Panc1 (cell line): Measurements from ENCODE around the gene ILK. TPM values are rescaled to one million over a fixed set of nuclear protein-coding genes. Genes with fewer than 3 reads are reported as not detected.

Experiments used
- ATAC-seq: fragments of 200-7000 bp; cut with Tn5 transposase; 2 replicates; pipeline ENCODE4 v1.9.1; 2020; ENCODE audit warnings: mild to moderate bottlenecking, moderate library complexity
- BruUV-seq: library from RNA; stranded (reverse); fragments of 400-500 nt; replicated peaks from 2 replicates; lab custom pipeline; 2021; lab: Mats Ljungman, UMichigan
- CTCF ChIA-PET: fragments of 300-600 bp; sonication (Branson Sonifier 250); formaldehyde crosslinking; loops from one replicate; lab custom pipeline; 2022; ENCODE audit warnings: antibody characterized with exemption; lab: Charles Lee
- POLR2A ChIA-PET: fragments of 300-600 bp; sonication (Branson Sonifier 250); formaldehyde crosslinking; loops from one replicate; lab custom pipeline; 2022; ENCODE audit warnings: antibody characterized with exemption; lab: Charles Lee
- DNase-seq: peaks from one replicate; pipeline ENCODE4 v3.0.0-alpha.2; 2010; ENCODE audit warnings: low read depth, low spot score
- H3K27ac ChIP-seq: 2 replicates; pipeline ENCODE4 v1.5.1; 2011; ENCODE audit warnings: mild to moderate bottlenecking, low read length, inconsistent platforms
- H3K27me3 ChIP-seq: fragments of 200-500 bp; sonication (Bioruptor generic); 2 replicates; pipeline ENCODE4 v1.6.0; 2014; ENCODE audit warnings: low read length, inconsistent platforms; ENCODE audit not compliant: control insufficient read depth, insufficient read depth
- H3K36me3 ChIP-seq: fragments of 200-500 bp; sonication (Bioruptor generic); 2 replicates; pipeline ENCODE4 v1.5.1; 2014; ENCODE audit warnings: inconsistent platforms, mild to moderate bottlenecking, low read length, moderate library complexity; ENCODE audit not compliant: control insufficient read depth, insufficient read depth
- H3K4me1 ChIP-seq: 2 replicates; pipeline ENCODE4 v1.5.1; 2011; ENCODE audit warnings: inconsistent platforms, mild to moderate bottlenecking, low read length, moderate library complexity; ENCODE audit not compliant: control insufficient read depth, insufficient read depth
- H3K4me3 ChIP-seq, 2 experiments: 2 replicates each; pipeline ENCODE4 v1.5.1; 2011 to 2012; ENCODE audit warnings: low read depth in 2 of 2, low read length in 2 of 2, mild to moderate bottlenecking in 2 of 2, inconsistent platforms in 1 of 2, moderate library complexity in 1 of 2
- H3K9me3 ChIP-seq: fragments of 200-500 bp; sonication (Bioruptor generic); 2 replicates; pipeline ENCODE4 v1.5.1; 2014; ENCODE audit warnings: low read depth, mild to moderate bottlenecking, inconsistent platforms, low read length, moderate library complexity; ENCODE audit not compliant: control insufficient read depth, insufficient read depth
- POLR2AphosphoS5 ChIP-seq: IDR thresholded peaks from 2 replicates; pipeline ENCODE4 v1.6.1; 2012; ENCODE audit warnings: mild to moderate bottlenecking, low read depth, low read length, moderate library complexity
- REST ChIP-seq, 2 experiments: IDR thresholded peaks; 2 replicates each; pipeline ENCODE4 v1.6.1; 2011 to 2012; ENCODE audit warnings: low read depth in 2 of 2, control low read depth in 1 of 2, low read length in 1 of 2, mild to moderate bottlenecking in 1 of 2, moderate library complexity in 1 of 2; ENCODE audit not compliant: insufficient read depth in 1 of 2
- SIN3A ChIP-seq: IDR thresholded peaks from 2 replicates; pipeline ENCODE4 v1.6.1; 2012; ENCODE audit warnings: low read depth, mild to moderate bottlenecking, low read length, moderate library complexity, borderline replicate concordance; ENCODE audit not compliant: insufficient read depth
- TCF7L2 ChIP-seq: IDR thresholded peaks from 2 replicates; pipeline ENCODE4 v1.6.1; 2011; ENCODE audit warnings: mild to moderate bottlenecking, low read depth, low read length, inconsistent platforms
- in situ Hi-C: cut with HindIII; loops from 2 replicates; pipeline ENCODE4 v1.10.0; 2016; ENCODE audit warnings: low sequenced_read_pairs, low pct_unique_long_range_greater_than_20kb
- intact Hi-C: fragments of 100-400 bp; cut with micrococcal nuclease; formaldehyde crosslinking; loops from one replicate; pipeline ENCODE4 v1.10.0; 2022; ENCODE audit not compliant: unreplicated experiment
- total RNA-seq: library from RNA; stranded (reverse); gene quantifications from one replicate; pipeline ENCODE4 v1.2.1, GENCODE V29; 2021; ENCODE audit not compliant: unreplicated experiment
- TF ChIP-seq, protein P1 (sequence below): fragments of 450-650 bp; IDR thresholded peaks from 2 replicates; pipeline ENCODE4 v1.5.1; 2017; ENCODE audit warnings: mild to moderate bottlenecking

ILK gene
- total RNA-seq, 1 experiment from 2014 or later: 204 TPM

GRCh38 chr11:6633422-6634408, 30.1 kb downstream of the ILK start:
- no TSS peak for BruUV-seq
- ChIA-PET POLR2A (no interaction called here), CTCF (no interaction called here)
- Histone ChIP-seq H3K9me3 (no peaks in the 10 kb centered on the region), H3K36me3 (no peaks in the 10 kb centered on the region), H3K27me3 (peaks cover 7% of the 10 kb centered on the region), H3K4me1 (peaks cover 14% of the 10 kb centered on the region), H3K4me3 (no peak overlapping the region), H3K27ac (no peak overlapping the region)
- in situ Hi-C loops: no loop called here
- DNase-seq: no peak
- no peak for ATAC-seq
- TF ChIP-seq, protein P1, sequence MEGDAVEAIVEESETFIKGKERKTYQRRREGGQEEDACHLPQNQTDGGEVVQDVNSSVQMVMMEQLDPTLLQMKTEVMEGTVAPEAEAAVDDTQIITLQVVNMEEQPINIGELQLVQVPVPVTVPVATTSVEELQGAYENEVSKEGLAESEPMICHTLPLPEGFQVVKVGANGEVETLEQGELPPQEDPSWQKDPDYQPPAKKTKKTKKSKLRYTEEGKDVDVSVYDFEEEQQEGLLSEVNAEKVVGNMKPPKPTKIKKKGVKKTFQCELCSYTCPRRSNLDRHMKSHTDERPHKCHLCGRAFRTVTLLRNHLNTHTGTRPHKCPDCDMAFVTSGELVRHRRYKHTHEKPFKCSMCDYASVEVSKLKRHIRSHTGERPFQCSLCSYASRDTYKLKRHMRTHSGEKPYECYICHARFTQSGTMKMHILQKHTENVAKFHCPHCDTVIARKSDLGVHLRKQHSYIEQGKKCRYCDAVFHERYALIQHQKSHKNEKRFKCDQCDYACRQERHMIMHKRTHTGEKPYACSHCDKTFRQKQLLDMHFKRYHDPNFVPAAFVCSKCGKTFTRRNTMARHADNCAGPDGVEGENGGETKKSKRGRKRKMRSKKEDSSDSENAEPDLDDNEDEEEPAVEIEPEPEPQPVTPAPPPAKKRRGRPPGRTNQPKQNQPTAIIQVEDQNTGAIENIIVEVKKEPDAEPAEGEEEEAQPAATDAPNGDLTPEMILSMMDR: no peak
- no peak for TF ChIP-seq POLR2AphosphoS5
- TF ChIP-seq REST (IDR thresholded peaks at IDR 0.05; ENCODE audit: insufficient read depth in 1 of 2, low read depth in 2 of 2, low read length in 1 of 2): no peak
- TF ChIP-seq TCF7L2: no peak
- TF ChIP-seq SIN3A: no peak
- intact Hi-C loops: no loop called here

DNA sequence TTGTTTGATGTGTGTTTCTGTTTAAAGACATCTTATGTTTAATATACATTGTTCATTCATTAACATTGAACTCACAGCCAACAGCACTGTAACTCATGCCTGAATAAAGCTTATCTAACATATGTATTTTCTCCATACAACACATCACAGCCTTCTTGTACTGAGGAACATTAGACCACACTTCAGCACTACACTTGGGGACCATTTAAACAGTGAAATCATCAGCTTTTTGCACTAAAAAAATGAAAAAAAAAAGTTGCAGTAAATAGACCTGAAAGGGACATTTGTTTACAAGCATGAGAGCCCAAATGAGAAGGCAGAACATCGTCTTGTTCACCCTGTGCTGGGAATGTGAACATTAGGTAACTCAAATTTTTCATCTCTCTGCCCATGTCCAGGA, 31.0 kb downstream of the ILK start:
- Histone ChIP-seq H3K27ac (no peak overlapping the region), H3K27me3 (no peaks in the 10 kb centered on the region; the same call in 1 of the 2 replicates), H3K9me3 (no peaks in the 10 kb centered on the region), H3K4me3 (no peak overlapping the region), H3K36me3 (no peaks in the 10 kb centered on the region), H3K4me1 (peaks cover 14% of the 10 kb centered on the region)
- ChIA-PET POLR2A (no interaction called here), CTCF (no interaction called here)
- BruUV-seq: no TSS peak
- in situ Hi-C loops (no loop called here), intact Hi-C loops (no loop called here)
- ATAC-seq: no peak
- no peak for DNase-seq
- TF ChIP-seq SIN3A (no peak), POLR2AphosphoS5 (no peak)
- TF ChIP-seq, protein P1: no peak
